Measurements from ENCODE around the gene FOXA1.
A peak's percentile ranks its signal among the peaks of the same experiment; 100 is the strongest.

Gene FOXA1

GRCh38 chr14:37601865-37602264 lies 6.8 kb upstream of the FOXA1 start:
- DNase-seq = no peak

GRCh38 chr14:37600880-37601741 lies 6.1 kb upstream of the FOXA1 start:
- DNase-seq = no peak

GRCh38 chr14:37599507-37600368 lies 4.7 kb upstream of the FOXA1 start:
- no peak for DNase-seq

- no peak for DNase-seq
Observed at GRCh38 chr14:37598747-37599506, 3.9 kb upstream of the FOXA1 start.

GRCh38 chr14:37597914-37598746 lies 3.1 kb upstream of the FOXA1 start:
- DNase-seq = no peak

GRCh38 chr14:37597538-37597913 lies 2.5 kb upstream of the FOXA1 start:
- DNase-seq = peak; percentile 33

- DNase-seq = no peak
Observed at GRCh38 chr14:37596790-37597472, 1.9 kb upstream of the FOXA1 start.

GRCh38 chr14:37595809-37596621 lies 966 bp upstream of the FOXA1 start:
- DNase-seq = peak; percentile 93

GRCh38 chr14:37594238-37594970 lies 645 bp downstream of the FOXA1 start:
- peak; percentile 86 for DNase-seq

- no peak for DNase-seq
Observed at GRCh38 chr14:37593511-37594237, 1.4 kb downstream of the FOXA1 start.

- DNase-seq = no peak
Observed at GRCh38 chr14:37592482-37593408, 2.3 kb downstream of the FOXA1 start.

- DNase-seq = no peak
Observed at GRCh38 chr14:37591941-37592481, 3.0 kb downstream of the FOXA1 start.

GRCh38 chr14:37591311-37591940 lies 3.6 kb downstream of the FOXA1 start:
- DNase-seq = peak; percentile 10

GRCh38 chr14:37590428-37591139 lies 4.5 kb downstream of the FOXA1 start:
- peak; percentile 16 for DNase-seq

- DNase-seq = peak; percentile 56
Observed at GRCh38 chr14:37589715-37590427, 5.2 kb downstream of the FOXA1 start.

All from NCI-H187 treated with DMSO at 0.1 percent for 48 hours (cell line).